Pons (tissue), 1 donor: ENCODE data around the gene CHRM4.

ENCODE experiments used
- DNase-seq: peaks from one replicate; pipeline ENCODE4 v3.0.0-alpha.2; 2016; ENCODE audit warnings: low spot score

The CHRM4 gene

DNA sequence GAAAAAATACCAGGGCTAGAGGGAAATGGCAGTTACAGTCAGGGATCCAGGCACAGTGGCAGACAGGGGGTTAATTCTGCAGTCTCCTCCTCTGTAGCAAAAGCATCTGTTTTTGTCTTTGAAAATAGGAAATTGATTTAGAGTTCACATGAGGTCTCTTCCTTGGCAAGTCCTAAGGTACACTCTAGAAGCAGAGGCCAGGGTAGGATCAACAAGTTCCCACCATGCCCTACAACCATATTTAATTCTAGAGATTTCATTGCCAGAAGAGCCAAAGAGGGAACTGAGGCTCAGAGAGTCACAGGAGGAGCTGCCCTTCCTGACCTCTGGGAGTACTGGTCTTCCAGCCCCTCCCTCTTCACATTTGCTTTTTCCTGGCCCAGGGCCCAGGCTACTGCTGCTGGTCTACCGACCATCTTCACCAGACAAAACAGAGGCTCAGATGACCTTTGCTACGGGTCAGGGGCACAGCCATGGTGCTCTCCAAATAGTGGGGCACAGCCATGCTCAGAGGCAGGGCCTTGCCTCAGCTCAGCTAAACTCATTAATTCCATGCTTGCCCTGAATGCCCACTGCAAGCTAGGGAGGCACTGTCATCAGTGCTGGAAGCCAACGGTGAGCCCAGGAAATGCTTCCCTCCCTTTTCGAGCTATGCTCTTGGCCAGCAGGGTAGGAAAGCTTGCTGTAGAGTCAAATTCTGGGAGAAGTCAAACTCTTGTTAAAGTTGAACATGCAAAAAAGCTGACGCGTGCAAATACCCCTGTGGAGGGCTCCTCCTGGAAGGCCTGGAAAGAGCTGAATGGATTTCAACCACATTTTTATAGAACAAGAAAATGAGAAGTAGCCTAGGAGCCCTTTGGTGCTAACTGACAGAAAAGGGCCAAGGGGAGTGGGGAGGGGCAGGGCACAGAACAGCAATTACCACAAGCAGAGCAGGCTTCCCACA is 11.7 kb upstream of the CHRM4 start:
- DNase-seq, result no peak

DNA sequence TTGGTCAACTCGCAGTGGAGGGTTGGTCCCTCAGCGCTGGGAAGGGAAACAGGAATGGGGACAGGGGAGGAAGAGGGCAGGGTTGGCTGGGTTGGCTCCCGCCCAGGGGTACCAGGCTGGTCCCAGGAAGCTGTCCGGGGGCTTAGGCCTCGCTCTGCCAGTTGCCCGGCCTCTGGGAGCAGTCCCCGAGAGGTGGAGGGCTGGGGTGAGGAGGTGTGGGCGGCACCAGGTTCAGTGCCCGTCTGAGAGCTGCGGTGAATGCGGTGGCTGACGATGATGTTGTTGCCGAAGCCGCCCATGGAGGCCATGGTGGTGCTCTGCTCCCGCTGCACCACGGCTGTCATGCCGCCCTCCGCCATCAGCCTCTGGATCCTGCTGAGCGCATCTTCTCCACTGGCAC is 6.0 kb upstream of the CHRM4 start:
- no peak for DNase-seq

DNA sequence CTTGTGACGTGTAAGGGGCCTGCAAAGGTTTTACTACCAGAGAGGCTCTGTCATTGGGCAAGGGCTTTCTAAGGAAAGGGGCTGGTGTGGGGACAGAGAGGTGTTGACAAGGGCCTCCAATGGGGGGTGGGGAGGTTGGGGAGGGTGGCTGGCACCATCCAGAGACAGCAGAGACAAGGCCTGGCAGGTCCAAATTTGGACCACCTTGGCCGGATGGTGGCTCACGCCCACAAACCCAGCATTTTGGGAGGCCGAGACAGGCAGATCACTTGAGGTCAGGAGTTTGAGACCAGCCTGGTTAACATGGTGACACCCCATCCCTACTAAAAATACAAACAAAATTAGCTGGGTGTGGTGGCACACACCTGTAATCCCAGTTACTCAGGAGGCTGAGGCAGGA is 2.2 kb upstream of the CHRM4 start:
- no peak for DNase-seq

DNA sequence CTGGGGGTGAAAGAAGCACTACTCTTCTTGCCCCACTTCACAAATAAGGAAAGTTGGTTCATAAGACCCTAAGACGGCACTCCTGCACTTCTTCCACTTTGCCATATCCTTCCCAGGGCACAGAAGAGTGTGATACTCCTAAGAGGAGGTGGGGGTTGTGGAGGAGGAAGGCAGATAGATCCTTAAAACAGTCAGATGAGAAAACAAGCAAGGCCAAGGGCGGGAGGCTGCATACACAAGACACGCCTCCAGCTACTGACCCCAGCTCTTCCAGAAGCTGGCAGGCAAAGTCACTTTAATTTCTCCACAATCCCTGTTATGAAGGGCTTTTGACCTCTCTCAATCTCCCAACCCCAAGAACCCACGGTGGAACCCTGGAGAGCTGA is 1.6 kb upstream of the CHRM4 start:
- DNase-seq, result no peak

DNA sequence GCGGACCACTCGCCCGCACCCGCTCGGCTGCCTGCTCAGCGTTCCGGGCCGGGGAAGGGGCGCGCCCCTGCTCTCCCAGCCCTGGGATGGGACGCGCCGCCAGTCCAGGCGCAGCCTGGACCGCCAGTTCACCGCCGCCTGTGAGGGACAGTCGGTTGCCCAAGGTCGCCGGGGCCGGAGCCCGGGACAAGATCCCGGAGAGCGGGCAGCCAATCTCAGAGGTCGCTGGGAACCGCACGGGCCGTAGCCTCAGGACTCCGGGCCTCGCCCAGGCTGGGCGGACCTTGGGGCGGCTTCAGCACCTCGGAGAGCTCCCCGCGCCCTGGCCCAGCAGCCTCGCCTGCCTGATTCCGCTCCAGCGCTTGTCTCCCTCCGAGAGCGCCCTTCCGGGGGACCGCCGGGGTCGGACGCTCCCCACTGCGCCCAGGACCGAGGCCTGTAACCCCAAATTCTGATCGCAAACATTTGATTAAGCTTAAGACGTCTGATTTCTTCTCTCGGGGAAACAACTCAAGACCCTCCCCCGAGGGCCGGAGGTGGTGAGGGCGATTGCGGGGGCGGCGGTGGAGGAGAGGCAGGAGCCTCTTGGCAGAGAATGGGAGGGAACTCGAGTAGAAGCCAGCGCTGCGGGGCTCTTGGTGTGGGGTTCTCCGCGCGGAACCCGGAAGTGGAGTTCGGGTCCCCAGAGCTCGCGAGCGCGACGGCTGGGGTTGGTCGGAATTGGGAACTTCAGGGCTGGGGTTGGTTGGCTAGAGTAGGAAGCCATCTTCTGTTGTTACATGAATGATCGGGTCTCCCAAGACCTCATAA is 1.1 kb upstream of the CHRM4 start:
- DNase-seq, result peak; percentile 45

DNA sequence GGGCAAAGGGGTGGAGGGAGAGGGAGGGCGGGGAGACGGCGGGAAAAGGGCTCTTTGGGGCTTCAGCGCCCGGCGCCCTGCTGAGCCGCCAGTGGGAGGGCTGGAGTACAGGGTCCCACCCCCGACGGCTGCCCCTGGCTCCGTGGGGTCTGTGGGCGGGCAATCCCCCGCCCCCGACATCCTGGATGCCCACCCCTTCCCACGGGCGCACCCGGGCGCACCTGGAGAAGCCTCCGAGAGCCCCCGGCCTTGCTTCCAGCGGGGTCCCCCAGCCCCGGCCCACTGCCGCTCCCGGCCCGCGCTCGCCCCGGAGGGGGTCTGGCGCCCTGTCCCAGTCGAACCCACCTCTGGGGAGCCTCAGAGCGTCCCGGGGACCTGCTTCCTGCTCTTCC is 394 bp downstream of the CHRM4 start:
- no peak for DNase-seq

DNA sequence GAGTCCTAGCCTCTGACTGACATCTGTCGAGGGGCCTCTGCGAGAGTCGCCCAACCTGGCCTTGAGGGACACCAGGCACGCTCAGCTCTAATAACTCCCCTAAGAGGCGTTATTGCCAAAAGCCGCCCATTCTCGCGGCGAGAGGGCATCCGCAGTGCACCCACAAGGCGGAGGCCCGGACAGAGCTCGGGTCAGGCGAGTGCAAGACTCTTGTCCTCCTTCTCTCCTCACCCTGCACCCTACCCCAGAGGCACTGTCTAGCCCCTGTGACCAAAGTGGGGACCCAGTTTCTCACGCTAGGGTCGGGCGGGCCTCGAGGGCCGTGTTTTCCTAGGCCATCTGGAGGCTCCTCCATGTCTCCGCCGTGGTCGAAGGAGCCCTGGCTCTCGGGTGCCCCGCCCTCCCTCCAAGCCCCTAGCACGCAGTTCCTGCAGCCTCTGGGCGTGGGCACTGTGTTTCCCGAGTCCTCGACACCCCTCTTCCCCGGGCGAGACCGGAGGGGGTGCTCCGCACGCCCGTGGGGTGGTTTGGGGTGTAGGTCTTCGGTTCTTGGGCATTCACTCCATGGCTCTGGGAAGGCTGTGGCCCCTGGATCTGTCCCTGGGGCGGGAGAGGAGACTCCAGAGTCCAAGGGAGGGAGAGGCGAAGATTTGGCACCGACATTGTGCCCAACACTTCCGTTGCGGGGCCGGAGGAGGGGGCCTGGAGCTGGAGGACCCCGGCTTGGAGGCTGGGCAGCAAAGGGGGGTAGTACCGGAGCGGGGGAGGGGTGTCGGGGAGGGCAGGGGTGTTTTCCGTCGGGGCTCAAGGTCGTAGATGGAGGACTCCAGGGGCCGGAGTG is 1.0 kb downstream of the CHRM4 start:
- DNase-seq, result no peak

DNA sequence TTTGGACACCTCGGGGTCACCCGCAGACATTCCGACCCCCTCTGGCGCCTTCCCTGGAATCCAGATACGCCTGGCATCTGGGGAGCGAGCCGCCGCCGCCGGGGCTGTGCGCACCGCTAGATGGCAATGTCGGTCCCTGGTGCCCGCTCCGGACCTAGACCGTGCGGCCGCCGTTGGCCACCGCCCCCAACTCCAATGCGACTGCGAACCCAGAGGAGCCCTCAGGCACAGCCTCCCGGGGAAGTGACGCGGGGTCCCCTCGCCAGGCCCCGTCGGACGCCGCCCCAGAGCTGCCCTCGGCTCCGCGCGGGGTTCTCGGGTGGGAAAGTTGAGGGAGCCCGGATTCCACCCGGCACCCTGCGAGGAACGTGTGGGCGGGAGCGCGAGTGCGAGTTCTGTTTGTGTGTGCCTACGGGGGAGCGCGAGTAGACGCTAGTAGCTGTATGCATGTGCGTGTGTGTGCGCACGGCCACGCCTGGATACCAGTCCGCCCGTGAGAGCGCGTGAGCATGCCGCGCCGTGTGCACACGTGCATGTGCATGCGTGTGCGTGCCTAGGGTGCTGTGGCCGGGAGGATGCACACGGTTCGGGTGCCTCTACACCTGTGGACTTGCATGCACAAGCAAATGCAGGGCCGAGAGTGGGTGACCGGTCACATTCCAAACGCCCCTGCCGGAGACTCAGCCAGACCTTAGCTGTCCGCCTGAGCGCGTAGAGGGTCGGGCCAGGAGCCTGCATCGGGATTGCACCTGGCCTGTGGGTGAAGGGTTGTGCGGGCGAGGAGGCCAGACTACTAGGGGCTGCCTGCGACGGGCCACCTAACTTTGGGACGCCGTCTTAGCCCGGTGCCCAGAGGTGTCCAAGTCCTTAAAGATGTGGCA is 1.9 kb downstream of the CHRM4 start:
- peak; percentile 17 for DNase-seq

DNA sequence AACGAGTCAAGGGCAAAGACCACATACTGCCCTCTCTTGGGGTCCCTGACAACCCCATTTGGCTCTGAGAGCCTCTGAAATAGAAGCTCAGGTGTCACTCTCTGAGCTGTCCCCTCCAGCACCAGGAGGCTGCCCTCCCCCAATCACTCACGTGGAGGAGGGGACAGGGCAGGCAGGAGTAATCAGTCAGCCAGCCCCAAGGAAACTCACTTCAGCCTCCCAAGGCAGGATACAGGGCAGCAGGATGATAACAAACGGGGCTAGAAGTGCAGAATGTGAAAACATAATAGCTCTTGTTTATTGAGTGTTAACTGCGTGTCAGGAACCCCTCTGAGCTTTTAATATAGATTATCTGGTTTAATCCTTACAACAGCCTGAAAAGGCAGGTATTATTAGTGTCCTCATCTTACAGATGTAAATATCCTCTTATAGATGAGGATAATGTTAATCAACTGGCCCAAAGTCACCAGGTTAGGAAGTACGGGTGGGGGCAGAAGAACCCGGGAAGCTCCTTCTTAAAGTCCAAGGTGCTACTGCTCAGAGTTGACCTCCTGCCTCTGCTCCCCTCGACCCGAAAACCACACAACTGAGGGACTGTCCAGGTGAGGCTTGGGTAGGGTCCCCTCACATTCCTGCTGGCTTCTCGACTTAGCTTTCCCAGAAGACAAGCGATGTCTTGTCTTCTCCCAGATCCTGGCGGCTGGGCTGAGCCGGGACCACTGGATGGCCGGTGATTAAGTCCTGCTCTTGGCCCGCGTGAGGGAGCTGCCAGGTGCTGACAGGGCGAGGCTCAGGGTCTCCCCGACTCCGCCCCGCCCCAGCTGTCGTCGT is 2.7 kb downstream of the CHRM4 start:
- DNase-seq, result no peak

DNA sequence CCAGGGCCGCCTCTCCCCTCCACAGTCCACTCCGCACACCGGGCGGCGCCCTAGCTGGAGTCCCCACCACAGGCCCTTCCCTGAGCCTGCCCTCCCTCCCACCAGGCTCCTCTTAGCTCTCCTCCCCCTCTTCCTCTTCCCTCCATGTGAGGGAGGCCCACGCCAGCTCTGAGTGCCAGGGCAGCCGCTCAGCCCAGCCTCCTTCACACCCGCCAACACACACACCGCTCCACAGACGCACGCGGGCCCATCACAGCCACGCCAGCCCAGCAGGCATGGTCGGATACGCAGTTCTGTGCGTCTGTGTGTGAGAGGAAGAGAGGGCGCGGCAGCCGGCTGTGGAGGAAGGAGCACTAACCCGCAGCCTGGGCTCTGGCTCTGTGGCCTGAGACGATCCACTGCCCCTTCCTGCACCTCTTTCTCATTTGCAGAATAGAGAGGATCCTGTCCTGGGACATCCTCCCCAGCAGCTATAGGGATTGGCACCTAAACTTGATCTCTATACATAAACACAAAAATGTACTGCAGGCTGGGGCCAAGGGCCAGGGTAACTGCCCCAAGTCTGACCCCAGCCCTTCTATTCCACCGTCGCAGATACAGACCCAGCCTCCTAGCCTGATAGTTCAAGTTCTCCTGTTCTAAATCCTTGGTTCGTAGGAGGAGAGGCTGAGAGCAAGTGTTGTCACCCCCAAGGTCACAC is 3.5 kb downstream of the CHRM4 start:
- no peak for DNase-seq

DNA sequence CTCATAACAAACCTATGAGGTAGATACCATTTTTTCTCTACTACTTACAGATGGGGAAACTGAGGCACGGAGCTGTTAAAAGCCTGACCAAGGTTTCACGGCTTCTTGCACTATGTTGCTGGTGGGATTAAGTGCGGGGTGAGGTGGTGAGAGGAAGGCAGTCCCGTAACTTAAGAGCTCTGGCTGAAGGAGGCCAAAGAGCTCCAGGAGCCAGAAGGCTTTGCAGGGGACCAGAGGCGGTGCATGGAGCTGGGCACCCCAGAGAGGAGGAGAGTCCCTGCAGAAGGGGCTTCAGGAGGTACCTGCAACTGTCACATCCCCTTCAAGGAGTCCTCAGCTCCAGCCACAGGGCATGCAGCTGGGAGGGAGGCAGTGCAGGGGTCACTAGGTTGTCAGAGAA is 4.1 kb downstream of the CHRM4 start:
- DNase-seq, result no peak

DNA sequence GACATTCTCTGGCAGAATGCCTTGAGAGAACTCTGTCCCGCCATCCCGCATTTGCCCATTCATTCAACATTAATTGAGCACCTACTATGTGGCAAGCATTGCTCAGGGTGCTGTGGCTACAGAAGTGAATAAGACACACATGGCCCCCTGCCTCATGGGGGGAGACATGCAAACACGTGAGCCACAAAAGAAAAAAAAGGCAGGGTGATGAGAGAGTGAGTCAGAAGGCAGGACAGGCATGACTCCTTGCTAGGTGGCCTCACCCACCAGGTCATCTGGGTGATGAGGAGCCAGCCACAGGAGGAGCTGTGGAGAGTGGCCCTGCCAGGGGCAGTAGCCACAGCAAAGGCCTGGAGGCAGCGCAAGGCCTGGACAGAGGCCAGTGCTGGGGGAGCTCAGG is 4.9 kb downstream of the CHRM4 start:
- no peak for DNase-seq

DNA sequence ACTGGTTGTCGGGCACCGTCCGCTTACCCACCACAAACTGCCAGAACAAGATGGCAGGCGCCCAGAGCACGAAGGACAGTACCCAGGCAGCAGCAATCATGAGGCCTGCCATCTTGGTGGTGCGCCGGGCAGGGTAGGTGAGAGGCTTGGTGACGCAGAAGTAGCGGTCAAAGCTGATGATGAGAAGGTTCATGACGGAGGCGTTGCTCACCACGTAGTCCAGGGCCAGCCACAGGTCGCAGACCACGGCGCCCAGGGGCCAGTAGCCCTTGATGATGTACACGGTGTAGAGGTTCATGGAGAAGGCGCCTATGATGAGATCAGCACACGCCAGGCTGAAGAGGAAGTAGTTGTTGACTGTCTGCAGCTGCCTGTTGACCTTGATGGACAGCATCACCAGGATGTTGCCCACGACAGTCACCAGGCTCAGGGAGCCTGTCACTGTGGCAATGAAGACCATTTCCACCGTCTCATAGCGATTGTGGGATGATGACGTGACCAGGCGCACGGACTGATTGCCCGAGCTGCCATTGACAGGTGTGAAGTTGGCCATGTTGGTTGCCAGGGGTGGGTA is 5.5 kb downstream of the CHRM4 start:
- no peak for DNase-seq

DNA sequence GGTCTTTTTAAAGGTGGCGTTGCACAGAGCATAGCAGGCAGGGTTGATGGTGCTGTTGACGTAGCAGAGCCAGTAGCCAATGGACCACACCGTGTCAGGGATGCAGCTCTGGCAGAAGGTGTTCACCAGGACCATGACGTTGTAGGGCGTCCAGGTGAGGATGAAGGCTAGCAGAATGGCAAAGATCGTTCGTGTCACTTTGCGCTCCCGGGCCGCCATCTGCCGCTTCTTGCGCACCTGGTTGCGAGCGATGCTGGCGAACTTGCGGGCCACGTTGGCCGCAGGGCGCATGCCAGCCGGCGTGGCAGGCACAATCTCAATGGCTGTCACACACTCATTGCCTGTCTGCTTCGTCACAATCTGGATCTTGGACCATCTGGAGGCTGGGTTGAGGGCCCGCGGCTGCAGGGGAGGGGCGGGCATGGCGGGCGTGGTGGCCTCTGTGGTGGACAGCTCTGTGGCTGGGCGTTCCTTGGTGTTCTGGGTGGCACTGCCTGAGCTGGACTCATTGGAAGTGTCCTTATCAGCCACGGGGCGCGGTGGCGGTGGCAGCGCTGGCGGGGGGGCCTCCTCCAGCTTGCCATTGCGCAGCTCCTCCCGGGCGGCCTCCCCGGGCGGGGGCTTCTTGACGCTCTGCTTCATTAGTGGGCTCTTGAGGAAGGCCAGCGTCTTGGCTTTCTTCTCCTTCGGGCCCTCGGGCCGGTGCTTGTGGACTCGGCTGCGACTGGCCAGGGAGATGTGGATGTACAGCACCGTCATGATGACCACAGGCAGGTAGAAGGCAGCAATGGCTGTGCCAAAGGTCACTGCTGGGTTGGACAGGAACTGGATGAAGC is 6.2 kb downstream of the CHRM4 start:
- no peak for DNase-seq

DNA sequence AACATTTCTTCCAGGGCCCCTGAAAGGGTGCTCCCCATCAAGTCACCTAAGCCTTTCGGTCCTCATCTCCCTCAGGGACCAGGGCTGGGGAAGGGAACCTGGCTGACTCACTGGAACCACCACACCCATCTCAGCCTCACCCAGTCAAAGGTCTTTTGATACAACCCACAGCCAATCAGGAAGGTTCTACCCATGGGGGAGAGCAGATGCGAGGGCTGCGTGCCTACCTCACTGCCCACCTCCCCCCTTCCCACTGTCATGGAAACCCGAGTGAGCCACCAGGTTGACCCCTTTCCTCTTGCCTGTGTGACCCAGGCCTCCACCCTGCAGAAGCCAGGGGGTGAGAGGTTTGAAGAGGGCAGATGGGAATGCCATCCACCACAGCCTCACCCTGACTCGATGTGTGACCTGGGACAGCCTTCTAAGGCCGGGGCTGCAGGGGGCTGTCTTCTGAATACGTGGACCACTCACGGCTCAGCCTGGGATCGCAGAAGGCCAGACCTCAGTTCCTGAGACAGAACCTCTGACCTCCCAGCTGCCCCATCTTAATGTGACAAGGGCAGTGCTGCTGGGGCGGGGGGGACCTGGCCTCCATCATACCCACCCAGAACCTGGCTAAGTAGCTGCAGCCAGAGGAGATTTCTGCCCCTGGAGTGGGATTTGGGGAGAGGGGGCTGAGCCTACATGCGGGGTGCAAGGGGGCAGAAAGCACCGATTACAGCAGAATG is 7.4 kb downstream of the CHRM4 start:
- DNase-seq, result no peak

DNA sequence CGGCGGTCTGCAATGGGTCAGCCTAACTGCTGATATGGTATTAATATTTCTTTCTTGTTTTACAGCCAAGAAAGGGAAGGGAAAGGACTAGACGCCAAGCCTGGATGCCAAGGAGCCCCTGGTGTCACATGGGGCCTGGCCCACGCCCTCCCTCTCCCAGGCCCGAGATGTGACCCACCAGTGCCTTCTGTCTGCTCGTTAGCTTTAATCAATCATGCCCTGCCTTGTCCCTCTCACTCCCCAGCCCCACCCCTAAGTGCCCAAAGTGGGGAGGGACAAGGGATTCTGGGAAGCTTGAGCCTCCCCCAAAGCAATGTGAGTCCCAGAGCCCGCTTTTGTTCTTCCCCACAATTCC is 8.2 kb downstream of the CHRM4 start:
- DNase-seq, result no peak

DNA sequence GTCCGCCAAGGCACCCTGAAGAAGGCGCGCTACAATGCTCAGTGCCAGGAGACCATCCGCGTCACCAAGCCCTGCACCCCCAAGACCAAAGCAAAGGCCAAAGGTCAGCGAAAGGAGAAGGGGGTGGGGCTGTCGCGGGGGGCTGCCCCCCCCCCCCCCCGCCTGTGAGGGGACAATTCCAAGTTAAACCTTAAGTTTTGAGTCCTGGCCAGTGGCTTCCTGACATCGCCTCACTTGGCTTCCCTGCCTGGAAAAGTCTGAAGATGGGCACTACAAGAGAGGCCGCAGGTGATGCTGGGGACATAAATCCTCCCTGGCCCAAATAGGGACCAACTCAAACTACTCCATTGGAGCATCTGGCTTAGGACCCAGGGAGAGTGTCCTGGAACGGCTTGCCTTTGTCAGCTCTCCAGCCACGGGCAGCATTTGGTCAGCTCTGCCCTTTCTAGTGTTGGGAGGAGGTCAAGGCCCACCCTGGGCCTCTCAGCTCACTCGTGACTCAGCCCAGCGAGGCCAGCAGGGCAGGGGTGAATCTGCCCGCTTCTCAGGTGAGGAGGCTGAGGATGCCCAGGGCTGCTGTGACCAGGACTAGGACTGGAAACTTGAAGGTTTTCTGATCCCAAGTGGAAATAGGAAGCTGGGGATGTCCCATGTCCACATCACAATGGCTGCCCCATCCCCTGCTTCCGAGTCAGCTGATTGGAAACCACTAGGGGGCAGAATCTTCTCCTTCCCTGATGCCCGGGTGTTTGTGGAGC is 8.8 kb downstream of the CHRM4 start:
- peak; percentile 46 for DNase-seq
